ENCODE data around the gene HPX. TPM values are rescaled to one million over a fixed set of nuclear protein-coding genes. Genes with fewer than 3 reads are reported as not detected.

The HPX gene
- total RNA-seq, 4 donors from 2014 or later = 8.7 to 17.6 TPM; not detected in 2

DNA sequence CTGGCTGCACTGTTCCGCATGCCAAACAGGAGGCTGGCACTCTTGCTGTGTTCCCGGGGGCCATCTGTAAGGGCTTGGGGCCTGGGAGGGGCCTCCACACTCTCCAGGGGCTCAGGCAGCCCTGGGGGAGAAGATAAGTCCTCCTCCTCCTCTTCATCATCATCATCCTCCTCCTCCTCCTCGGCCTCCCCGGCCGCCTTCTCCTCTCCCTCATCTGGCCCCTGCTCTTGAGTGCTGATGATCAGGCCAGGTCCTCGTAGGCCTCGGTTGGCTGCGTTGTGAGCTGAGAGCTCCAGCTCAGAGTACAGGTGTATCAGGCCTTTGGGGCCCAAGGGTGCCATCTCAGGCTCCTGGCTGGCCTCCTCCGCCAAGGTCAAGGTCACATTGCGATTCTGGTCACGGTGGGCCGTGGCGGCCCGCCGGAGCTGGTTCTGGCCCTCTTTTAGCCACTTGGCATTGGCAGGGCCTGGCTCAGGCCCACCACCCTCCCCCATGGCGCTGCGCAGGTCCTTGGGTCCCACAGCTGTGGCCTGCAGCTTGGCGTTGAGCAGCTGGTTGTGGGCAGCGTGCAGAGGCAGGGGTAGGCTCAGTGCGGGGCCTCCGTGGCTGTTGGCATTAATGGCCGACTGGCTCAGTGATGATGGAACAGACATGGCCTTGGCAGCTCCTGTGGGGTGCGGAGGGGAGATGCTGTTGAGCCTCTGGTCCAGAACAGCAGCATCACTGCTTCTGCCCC lies 29.9 kb downstream of the HPX start:
- no peaks in the 10 kb centered on the region for H3K36me3 ChIP-seq
- no peak overlapping the region for H3K27ac ChIP-seq
- ATAC-seq (no peak), DNase-seq (no peak)
- H3K27me3 ChIP-seq = no peaks in the 10 kb centered on the region
- intact Hi-C loops (cut with DNase I; ENCODE audit: low total_unique reads) (no loop called here), in situ Hi-C loops (cut with MboI; ENCODE audit: low sequenced_read_pairs in 4 of 4) (no loop called here)
- TF ChIP-seq POLR2A (IDR thresholded peaks at IDR 0.05) (no peak), CTCF (IDR thresholded peaks at IDR 0.05 in 4 of 5, conservative IDR thresholded peaks at IDR 0.05 in 1 of 5) (no peak)
- no peaks in the 10 kb centered on the region for H3K4me1 ChIP-seq
- H3K4me3 ChIP-seq = no peak overlapping the region
- no peaks in the 10 kb centered on the region for H3K9me3 ChIP-seq

DNA sequence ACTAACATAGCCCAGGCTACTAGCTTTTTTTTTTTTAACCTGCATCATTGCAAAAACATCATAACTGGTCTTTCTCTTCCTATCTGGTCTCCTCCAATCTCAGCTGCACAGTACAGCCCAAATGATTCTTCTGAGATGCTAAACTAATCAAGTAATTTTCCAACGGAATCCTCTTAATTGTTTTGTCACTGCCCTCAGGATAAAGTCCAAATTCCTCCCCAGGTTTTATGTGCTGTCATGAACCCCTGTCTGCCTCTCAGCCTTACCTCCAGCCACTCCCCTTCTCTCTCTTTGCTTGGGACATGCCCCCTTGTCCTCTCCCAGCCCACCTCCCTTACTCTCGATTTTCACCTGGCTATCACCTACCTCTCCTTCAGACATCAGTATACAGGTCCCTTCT lies 34.4 kb downstream of the HPX start:
- intact Hi-C loops (cut with DNase I; ENCODE audit: low total_unique reads) (no loop called here), in situ Hi-C loops (cut with MboI; ENCODE audit: low sequenced_read_pairs in 4 of 4) (no loop called here)
- TF ChIP-seq CTCF (IDR thresholded peaks at IDR 0.05 in 4 of 5, conservative IDR thresholded peaks at IDR 0.05 in 1 of 5) = no peak
- TF ChIP-seq POLR2A (IDR thresholded peaks at IDR 0.05) = no peak
- Histone ChIP-seq H3K4me1 (no peaks in the 10 kb centered on the region), H3K4me3 (no peak overlapping the region), H3K9me3 (no peaks in the 10 kb centered on the region), H3K27me3 (no peaks in the 10 kb centered on the region), H3K27ac (no peak overlapping the region), H3K36me3 (peaks cover 0 to 6% of the 10 kb centered on the region in 2 donors)
- ATAC-seq = no peak
- no peak for DNase-seq

DNA sequence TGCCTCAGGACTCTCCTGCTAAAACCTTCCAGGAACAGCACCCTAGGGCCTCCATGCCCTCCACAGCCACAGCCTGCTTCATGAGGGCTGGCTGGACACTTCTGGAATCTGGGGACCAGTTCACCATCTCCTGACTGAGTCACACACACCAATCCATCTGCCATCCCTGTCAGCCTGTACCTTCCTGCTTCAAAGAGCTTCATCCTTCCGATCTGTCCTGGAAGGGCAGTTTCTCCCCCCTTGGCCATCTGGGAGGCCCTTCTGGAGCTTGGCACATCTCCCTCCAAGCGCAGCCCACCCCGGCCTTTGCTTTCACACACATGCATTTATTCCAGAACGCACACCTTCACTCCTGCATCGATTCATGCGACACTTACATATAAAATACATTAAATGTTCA lies 34.9 kb downstream of the HPX start:
- ATAC-seq (no peak), DNase-seq (no peak)
- intact Hi-C loops (cut with DNase I; ENCODE audit: low total_unique reads) = no loop called here
- H3K27ac ChIP-seq = no peak overlapping the region
- TF ChIP-seq POLR2A (IDR thresholded peaks at IDR 0.05) (no peak), CTCF (IDR thresholded peaks at IDR 0.05 in 4 of 5, conservative IDR thresholded peaks at IDR 0.05 in 1 of 5) (no peak)
- peaks cover 0 to 11% of the 10 kb centered on the region in 2 donors for H3K36me3 ChIP-seq
- no peaks in the 10 kb centered on the region for H3K4me1 ChIP-seq
- in situ Hi-C loops (cut with MboI; ENCODE audit: low sequenced_read_pairs in 4 of 4) = no loop called here
- no peak overlapping the region for H3K4me3 ChIP-seq
- no peaks in the 10 kb centered on the region for H3K27me3 ChIP-seq
- no peaks in the 10 kb centered on the region for H3K9me3 ChIP-seq

- Histone ChIP-seq H3K27me3 (no peaks in the 10 kb centered on the region), H3K36me3 (peaks cover 0 to 17% of the 10 kb centered on the region in 2 donors), H3K27ac (no peak overlapping the region), H3K9me3 (no peaks in the 10 kb centered on the region), H3K4me1 (no peaks in the 10 kb centered on the region), H3K4me3 (no peak overlapping the region)
- intact Hi-C loops (cut with DNase I; ENCODE audit: low total_unique reads) = no loop called here
- no peak for ATAC-seq
- TF ChIP-seq POLR2A (IDR thresholded peaks at IDR 0.05) (no peak), CTCF (IDR thresholded peaks at IDR 0.05 in 4 of 5, conservative IDR thresholded peaks at IDR 0.05 in 1 of 5) (no peak)
- in situ Hi-C loops (cut with MboI; ENCODE audit: low sequenced_read_pairs in 4 of 4) = no loop called here
- DNase-seq = no peak
These were observed 35.6 kb downstream of the HPX start for GRCh38 chr11:6405052-6405667.
